ENCODE data around the gene OTOF.

OTOF gene

DNA sequence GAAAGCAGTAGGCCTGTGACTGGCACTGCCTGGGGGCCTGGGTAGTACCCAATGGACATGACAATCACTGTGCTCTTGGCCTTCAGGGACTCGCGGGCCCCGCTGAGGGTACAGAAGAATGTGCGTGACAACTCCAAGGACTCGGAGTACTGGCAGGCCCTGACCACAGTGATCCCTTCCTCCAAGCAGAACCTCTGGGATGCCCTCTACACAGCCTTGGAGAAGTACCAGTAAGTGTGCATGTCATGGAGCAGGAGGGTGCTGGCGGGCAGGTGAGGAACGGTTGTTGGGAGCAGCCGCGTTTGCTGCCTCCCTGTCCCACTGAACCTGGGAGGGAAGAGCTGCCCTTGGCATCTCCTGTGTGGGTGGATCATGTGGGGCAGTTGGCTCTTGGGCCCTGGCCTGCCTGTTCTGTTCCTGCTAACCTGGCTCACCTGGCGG lies 23.3 kb downstream of the OTOF start:
- DNase-seq (ENCODE audit: low read depth in 2 of 3, low spot score in 2 of 3) = no peak

GRCh38 chr2:26453421-26454329 lies 24.2 kb downstream of the OTOF start:
- no peak for DNase-seq (ENCODE audit: low read depth in 2 of 3, low spot score in 2 of 3)

GRCh38 chr2:26451700-26452099 lies 26.2 kb downstream of the OTOF start:
- no peak for DNase-seq (ENCODE audit: low read depth in 2 of 3, low spot score in 2 of 3)

DNA sequence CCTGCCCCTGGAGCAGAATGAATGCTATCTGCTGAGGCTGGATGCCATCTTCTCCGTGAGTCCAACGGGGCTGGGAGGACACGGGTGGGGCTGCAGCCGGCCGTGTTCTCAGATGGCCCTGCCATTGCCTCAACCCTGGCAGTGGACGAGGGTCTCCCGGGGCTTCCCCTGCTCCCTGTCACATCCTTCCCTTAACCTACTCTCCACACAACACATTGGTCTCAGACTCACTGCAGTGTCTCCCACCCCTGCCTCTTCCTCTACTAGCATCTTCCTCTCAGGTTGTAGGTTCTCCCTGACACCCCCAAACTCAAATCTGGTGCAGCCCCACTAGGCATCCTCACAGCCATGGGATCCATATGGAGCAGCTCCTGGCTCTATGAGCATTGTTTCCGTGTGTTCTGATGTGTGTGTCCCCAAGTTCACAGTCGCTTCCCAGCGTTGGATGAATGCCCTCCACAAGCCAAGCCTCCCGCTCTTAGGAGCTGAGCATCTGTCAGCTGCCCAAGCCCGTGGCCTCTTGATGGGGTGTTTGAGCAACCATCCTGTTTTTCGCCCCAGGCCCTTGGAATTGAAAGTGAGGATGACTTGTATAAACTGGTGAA lies 27.8 kb downstream of the OTOF start:
- DNase-seq (ENCODE audit: low read depth in 2 of 3, low spot score in 2 of 3) = no peak

GRCh38 chr2:26449278-26450030 lies 28.5 kb downstream of the OTOF start:
- no peak for DNase-seq (ENCODE audit: low read depth in 2 of 3, low spot score in 2 of 3)

- DNase-seq (ENCODE audit: low read depth in 2 of 3, low spot score in 2 of 3) = no peak
These were observed 29.3 kb downstream of the OTOF start for GRCh38 chr2:26448651-26449050.

DNA sequence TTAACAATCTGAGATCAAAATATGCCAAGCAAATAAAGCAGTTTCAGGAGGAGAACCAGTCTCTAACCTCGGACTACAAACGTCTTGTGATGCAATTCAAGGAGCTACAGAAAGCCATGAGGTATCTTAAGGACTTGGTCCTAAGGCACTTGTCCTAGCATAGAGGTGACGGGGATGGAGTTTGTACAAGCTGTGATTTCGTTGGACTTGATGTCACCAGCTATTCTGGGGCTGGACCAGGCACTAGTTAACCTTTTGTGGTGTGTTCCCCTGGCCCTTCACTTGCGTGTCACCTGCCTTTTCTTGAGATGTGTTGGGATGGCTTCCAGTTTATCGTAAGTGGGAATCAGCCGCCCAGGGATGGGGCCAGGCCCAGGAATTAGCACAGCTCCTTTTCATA lies 33.7 kb downstream of the OTOF start:
- no peak for DNase-seq (ENCODE audit: low read depth in 2 of 3, low spot score in 2 of 3)

DNA sequence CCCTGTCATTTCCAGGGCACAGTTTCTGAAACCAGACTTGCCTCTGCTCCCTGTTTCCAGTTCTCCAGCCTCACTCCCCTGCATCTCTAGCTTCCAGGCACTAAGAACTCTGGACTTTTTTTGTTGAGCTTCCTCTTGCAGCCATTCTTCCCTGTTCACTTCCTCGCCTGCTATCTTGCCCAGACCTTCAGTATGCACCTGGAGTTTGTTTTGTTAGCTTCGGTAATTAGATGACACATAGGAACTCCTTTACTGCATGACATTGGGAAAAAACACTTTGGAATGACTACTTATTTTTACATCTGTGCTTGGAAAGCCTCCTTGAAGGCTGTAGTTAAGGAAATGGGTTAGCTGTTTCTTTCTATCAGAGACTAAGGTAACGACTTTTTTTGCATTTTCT lies 35.2 kb downstream of the OTOF start:
- DNase-seq (ENCODE audit: low read depth in 2 of 3, low spot score in 2 of 3) = no peak

DNA sequence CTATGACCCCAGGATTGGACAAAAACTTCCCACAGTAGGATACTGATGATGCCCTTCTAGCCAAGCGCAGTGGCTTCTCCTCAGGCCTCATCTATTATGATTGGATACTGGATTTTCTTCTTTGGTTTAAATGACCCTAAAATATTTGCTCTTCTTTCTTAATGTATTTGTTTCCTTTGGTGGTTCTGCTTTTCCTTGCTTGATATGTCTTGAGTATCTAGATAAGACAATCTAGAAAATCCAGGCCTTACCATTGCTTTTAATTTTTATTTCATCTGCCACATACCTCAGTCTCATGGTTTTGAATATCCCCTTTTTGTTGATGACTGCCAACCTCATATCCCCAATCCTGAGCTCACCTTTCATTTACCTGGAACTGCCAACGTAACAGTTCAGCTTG lies 35.6 kb downstream of the OTOF start:
- no peak for DNase-seq (ENCODE audit: low read depth in 2 of 3, low spot score in 2 of 3)

DNA sequence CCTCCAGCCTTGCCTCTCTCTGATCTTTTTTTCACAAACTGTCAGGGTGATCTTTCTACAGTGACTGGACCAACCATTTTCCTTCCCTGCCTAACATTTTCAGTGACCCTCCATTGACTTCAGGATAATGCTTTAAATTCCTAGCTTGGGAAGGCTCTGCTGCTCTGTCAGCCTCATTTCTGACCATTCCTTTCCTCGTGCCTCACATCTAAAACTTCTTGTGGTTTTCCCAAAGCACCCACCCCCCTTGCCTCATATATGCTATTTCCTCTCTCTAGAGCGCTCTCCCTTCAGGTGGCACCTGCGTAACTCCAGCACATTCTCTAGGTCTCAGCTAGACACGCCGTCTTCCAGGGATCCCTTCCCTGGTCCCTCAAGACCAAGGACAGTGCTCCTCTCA lies 39.0 kb downstream of the OTOF start:
- no peak for DNase-seq (ENCODE audit: low read depth in 2 of 3, low spot score in 2 of 3)

GRCh38 chr2:26438526-26438925 lies 39.4 kb downstream of the OTOF start:
- no peak for DNase-seq (ENCODE audit: low read depth in 2 of 3, low spot score in 2 of 3)

GRCh38 chr2:26435106-26435505 lies 42.8 kb downstream of the OTOF start:
- no peak for DNase-seq (ENCODE audit: low read depth in 2 of 3, low spot score in 2 of 3)

DNA sequence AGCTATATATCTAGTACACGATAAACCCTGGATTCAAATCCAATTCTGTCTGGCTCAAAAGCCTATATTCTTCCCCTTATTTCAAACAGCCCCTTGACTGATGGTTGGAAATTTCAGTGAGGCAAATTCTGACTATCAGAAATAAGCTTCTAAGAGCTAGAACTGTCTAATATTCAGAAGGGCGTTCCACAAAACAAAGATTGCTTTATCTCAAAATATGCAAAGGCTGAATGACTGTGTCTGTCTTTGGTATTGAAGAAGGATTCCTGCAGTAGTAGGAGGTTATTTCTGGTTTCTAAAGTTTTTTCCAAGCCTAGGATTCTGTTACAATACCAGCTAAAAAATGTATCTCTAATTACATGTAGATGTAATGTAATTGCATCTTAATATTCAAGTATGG lies 45.1 kb downstream of the OTOF start:
- no peak for DNase-seq (ENCODE audit: low read depth in 2 of 3, low spot score in 2 of 3)

- no peak for DNase-seq (ENCODE audit: low read depth in 2 of 3, low spot score in 2 of 3)
These were observed 45.6 kb downstream of the OTOF start for GRCh38 chr2:26432363-26432762.

DNA sequence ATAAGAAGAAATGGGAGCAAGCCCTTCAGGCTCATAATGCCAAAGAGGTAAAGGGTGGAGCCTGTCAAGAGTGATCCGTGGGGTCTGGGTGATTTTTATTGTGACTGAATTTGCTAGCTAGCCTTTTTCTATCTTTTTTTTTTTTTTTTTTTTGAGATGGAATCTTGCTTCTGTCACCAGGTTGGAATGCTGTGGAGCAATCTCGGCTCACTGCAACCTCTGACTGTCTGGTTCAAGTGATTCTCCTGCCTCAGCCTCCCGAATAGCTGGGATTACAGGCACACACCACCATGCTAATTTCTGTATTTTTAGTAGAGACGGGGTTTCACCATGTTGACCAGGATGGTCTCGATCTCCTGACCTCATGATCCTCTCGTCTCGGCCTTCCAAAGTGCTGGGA lies 47.1 kb downstream of the OTOF start:
- DNase-seq (ENCODE audit: low read depth in 2 of 3, low spot score in 2 of 3) = no peak

GRCh38 chr2:26429779-26430578 lies 47.9 kb downstream of the OTOF start:
- DNase-seq (ENCODE audit: low read depth in 2 of 3, low spot score in 2 of 3) = no peak

DNA sequence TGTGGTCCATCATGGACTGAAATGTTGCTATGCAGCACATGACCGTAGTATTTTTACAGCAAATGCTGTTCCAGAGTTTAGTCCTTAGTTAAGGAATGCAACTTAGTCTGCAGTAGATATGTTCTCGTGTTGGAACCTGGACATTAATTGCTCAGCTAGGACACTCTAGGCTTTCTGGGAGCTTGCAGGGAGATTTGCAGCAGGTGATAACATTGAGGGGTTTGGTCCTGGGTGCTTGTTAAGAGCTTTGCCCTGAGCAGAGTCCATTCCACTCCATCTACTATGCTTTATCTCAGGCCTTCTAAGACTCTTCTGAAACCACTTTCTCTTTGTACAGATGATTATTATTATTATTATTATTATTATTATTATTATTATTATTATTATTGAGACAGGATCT lies 49.1 kb downstream of the OTOF start:
- DNase-seq (ENCODE audit: low read depth in 2 of 3, low spot score in 2 of 3) = no peak

DNA sequence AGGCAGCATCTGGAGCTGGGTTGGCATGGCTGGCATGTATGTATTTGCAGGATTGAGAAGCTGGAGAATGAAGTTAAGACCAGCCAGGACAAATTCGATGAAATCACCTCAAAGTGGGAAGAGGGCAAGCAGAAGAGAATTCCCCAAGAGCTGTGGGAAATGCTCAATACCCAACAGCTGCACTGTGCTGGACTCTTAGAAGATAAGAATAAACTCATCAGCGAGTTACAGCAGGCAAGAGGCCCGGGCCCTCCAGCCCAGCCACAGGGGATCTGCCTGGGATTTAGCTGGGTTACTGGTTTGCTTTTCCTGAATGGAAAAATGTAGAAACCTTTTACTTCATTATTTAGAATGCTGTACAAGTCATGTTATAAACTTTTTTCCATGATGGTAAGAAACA lies 53.7 kb downstream of the OTOF start:
- DNase-seq (ENCODE audit: low read depth in 2 of 3, low spot score in 2 of 3) = no peak

DNA sequence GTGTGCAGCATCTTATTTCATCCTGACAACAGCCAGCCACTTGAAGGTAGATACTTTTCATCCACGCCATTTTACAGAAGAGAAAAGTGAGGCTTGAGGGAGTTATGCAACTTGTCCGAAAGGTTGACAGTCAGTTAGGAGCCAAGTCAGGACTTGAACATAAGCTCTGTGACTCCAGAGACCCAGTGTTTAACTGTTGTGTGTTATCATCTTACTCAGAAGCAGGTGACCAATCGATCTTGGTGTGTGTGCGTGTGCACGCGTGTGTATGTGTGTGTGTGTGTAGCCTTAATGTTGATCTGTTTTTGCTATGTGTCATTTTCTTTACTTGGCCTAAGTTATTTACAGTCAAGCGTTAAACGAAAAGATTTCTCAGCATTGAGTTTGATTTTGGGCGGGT lies 54.2 kb downstream of the OTOF start:
- DNase-seq (ENCODE audit: low read depth in 2 of 3, low spot score in 2 of 3) = no peak

GRCh38 chr2:26422947-26423629 lies 54.8 kb downstream of the OTOF start:
- DNase-seq (ENCODE audit: low read depth in 2 of 3, low spot score in 2 of 3) = no peak

- no peak for DNase-seq (ENCODE audit: low read depth in 2 of 3, low spot score in 2 of 3)
These were observed 56.0 kb downstream of the OTOF start for GRCh38 chr2:26421961-26422360.

Measured in activated CD8-positive, alpha-beta memory T cell treated with anti-CD3 and anti-CD28 coated beads for 48 hours (primary cell).